GM18868 (cell line): Measurements from ENCODE around the gene PLPPR1.

Experiments used
- ATAC-seq: cut with Tn5 transposase; IDR thresholded peaks from one replicate; pipeline ENCODE4 v1.9.1; 2021; ENCODE audit warnings: mild to moderate bottlenecking, moderate library complexity; ENCODE audit not compliant: unreplicated experiment

Gene PLPPR1

DNA sequence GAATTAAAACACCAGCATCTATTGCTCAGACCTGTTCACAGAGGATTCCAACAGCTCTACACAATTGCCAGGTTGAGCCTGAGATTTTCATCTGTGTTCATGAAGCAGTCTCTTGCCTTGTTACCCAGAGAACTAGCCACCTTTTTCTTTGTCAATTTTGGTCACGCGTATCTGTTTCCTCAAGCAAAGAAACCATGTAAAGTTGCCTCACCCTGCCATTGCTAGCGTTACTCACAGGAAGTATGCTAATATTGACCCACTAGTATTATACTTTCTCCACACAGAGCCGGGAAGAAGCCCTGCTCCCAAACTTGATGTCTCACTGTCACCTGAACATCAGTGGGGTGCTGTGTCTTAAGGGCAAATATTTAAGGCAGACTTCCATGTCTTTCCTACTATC, 168.5 kb downstream of the PLPPR1 start:
- no peak for ATAC-seq

DNA sequence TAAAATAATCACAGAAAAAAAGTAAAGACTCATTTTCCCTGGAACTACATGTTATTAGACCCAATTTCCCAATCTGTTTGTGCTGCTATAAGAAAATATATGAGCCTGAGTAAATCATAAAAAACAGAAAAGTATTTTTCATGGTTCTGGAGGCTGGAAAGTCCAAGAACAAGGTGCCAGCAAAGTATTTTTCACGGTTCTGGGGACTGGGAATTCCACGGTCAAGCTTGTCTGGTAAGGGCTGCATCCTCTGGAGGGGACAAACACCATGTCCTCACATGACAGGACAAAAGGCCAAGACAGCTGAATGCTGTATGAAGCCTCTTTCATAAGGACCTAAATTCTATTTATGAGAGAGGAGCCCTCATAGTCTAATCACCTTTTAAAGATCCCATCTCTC, 172.3 kb downstream of the PLPPR1 start:
- ATAC-seq: no peak

DNA sequence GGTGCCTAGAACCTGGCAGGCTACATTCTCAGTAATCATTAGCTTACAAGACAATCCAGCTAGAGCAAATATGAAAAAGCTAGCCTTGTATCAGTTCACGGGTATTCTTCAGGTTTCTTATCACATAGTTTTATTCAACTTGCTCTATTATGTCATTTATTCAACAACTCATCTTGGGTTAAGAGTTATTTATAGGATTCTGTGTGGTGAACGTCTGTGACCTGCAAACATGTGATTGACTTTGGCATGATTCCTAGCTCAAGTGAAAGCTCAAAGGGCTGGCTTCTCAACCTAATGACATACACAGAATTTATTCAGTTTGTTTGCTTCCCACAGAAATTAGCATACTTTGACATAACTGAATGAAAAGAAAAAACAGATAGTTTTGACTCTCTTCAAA, 173.1 kb downstream of the PLPPR1 start:
- no peak for ATAC-seq

DNA sequence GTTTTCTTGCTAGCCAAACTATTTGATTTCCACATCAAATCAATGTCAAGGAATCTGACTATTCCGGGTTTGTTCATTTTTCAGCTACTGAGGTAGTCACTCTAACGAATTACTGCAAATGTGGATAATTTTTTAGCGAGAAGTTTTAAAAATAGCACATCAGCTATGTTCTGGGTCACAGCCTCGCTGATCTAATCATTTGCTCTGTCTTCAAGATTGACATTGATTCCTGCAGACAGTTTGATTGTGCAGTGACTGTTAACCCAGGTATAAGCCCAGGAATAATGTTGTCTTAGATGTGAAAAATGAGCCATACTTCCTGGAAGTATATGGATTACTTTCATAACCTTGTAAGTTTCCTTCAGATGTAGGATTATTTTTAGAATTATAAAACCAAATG, 181.1 kb downstream of the PLPPR1 start:
- no peak for ATAC-seq

DNA sequence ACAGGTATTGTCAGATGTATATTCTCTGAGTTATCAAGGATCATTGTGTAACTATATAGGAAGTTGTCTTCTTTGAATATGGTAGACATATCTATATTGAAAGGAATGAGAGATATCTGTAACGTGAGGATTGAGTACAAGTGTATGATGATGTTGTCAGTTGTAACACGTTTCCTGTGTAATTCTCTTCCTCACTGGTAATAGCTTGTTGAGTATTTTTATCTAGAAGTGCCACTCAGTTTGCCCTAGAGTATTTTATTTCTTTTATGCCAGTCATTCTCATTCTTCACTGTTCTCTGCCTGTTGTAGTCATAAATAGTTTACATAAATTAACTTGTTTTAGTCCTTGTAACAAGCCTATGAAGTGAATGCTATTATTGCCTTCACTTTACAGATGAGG, 184.1 kb downstream of the PLPPR1 start:
- no peak for ATAC-seq

DNA sequence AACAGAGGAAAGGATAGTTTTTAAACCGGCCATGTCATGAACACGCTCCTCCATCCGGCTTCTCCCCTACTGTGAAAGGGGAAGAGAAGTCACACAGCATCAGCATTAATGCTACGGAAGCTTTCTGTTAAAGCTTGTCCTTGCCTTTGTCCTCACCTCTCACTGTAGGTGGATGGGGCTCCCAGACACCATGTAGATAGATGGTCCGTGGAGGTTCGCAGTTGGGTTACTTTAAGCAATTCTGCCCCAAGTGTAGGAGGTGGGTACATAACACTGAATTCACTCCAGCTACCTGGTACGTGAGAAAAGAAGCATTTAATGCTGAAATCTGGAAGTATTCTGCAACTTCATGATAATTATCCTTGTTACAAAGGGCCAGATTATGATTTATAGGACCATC, 190.5 kb downstream of the PLPPR1 start:
- ATAC-seq: no peak

DNA sequence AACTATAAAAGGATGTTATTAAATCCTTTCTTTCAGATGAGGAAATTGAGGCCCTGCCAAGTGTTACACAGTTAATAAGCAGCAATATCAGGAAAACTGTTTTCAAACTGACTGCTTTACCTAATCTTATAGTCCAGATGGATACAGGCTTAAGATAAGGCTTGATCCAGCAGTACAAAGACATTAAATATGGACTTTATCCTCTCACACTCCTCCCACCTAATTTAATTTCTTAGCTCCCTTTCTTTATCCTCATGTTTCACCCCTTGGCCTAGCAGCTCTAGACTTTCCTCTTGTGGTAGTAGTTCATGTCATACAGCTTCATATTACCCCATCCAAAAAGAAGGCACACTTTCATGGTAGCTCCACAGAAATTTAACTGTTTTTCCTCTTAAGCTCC, 191.8 kb downstream of the PLPPR1 start:
- ATAC-seq: no peak

DNA sequence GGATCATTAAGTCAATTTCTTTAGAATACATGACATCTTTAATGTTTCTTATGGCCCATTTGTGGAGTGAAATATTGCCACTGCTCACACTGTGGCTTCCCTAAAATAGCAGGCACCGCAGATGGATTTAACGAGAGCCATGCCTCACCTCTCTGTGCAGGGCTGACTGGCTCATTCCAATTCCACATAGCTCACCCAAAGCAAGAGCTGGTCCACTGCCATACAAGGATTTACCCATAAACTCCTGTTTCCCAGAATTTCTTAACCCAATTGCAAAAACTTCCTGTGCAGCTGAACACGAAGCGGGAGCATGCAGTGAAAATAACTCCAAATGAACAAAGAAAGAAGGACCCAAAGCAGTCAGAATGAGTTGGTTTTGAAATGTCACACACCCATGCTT, 196.7 kb downstream of the PLPPR1 start:
- ATAC-seq: no peak

DNA sequence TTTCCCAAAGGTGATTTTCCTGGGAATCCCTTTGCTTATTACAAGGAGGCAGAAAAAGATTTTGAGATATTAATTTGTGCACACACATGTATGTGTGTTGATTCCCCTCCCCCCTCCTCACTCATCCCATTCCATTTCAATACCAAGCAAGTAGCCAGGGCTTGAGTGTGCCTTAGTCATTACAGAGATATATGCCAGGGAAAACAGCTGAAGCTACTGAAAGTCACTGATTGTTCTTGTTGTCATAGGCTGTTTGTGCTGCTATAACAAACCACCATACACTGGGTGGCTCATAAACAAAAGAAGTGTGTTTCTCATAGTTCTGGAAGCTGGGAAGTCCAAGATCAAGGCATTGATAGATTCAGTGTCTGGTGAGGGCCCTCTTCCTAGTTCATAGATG, 197.6 kb downstream of the PLPPR1 start:
- no peak for ATAC-seq

DNA sequence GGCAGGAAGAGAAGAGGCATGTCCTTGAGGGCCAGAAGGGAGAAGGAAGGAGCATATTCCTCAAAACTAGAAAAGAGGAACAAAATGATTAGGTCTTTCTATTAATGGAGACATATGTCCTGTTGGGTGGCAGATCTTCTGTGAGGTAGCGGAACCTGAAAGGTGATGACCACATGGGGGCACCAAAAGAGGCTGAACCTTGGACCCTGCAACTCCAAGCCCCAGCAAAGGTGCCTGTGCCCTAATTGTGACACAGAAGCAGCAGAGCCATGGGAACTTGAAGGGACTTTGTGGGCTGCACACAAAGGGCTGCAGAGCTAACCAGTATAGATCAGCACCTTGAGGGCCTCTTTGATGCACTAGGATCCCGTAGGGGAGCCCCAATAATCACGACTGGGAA, 198.3 kb downstream of the PLPPR1 start:
- ATAC-seq: no peak

DNA sequence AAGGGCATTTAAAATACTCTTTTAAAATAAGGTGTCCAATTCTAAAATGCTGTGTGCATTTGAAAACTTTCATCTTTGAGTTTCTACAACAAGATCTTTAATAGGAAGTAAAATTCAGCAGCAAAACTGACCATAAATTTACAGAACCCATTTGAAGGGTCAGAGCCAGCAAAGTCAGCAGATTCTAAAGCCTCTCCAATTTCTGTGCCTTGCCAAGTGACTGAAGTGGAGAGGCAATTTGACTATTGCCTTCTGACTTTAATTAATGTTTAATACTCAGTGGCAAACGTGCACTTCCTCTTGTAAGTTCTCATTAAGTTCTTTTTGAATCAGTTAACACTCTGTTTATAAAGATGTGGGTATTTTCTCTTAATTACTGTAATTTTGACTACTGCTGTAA, 201.1 kb downstream of the PLPPR1 start:
- ATAC-seq: no peak

DNA sequence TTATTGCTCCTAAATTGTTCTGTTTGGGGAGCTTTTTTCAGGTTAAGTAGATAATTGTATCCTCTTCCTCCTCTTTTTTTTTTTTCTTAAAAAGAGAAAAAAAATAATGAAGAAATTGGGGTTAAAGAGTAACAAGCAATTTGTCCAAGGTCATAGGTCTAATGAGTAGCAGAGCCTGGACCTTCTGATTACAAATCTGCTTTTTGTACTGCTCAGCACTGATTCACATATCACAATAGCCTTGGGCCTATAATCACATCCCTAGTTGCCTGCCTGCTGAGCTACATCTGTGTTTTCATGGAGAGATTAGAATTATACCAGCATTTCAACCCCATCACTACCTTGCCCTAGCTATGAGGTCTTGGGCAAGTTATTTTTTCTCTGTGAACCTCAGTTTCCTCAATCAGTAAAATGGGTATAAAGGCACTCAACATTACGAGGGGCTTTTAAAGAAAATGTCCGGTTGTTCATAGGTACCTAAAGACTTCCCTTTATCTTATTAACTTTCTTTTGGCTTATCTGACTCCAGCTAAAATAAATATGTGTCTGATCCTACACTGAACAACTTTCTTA, 204.0 kb downstream of the PLPPR1 start:
- ATAC-seq: no peak

DNA sequence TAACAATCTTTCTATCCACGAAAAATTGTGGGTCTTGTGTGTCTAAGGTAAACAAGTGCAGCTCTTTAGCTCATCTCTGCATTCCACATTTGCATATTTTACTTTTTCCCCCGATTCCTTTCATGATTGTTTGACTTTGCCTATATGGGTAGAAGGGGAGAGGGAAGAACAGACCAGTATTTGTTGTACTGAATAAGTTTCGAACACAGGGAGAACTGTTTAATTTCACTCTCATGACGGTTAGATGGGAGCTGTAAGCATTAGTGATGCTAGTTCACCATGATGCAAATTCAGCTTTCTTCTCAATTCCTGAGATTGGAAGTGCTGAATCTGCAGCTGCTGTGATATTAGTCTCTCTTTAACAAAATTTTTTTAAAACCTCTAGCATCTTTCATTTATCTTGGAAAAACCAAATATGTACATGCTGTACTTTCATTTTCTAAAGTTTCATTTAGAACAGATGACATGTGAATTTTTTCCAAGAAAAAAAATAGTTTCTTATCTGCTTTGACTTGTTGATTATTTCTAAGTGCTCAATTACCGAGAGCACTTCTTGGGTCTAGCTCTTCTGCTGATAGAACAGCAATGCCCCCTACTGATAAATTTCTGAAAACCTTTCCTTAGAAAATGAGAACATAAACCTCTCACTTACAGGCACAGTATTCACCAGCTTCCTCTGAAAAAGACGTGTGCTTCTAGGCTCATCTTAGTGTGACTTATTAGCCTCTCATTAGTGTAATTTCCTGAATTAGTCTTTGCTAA, 206.8 kb downstream of the PLPPR1 start:
- peak; percentile 85 for ATAC-seq

DNA sequence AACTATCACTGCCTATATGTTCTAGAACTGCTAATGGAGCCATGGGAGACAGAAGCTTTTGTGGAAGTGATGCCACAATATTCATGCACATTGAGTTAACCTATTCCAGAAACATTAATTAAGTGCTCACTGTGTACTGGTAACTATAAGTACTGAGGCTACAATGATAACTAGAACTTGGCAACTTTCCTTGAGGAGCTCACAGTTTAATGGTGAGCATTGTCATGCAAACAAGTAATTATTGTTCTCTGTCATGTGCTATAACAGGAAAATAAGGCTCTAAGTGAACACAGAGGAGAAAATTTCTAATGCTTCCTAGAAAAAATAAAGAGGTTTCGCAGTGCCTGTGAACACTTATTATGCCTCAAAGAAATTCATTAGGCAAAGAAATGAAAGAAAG, 214.1 kb downstream of the PLPPR1 start:
- no peak for ATAC-seq

DNA sequence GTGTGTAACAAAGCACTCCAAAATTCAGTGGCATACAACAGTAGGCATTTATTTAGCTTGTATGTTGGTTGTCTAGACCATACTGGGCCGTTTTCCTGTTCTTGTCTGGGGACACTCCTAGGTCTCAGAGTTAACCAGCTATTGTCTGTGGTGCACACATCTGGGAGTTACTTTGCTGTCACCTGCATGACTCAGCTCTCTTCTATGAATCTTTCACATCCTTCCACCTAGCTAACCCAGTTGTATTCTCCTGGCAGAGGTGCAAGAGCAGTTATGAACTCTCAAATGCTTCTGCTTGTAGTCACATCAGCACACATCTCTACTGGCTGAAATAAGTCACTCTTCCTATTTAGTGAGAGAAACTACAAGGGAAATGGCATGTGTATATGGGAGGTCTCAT, 218.2 kb downstream of the PLPPR1 start:
- no peak for ATAC-seq

DNA sequence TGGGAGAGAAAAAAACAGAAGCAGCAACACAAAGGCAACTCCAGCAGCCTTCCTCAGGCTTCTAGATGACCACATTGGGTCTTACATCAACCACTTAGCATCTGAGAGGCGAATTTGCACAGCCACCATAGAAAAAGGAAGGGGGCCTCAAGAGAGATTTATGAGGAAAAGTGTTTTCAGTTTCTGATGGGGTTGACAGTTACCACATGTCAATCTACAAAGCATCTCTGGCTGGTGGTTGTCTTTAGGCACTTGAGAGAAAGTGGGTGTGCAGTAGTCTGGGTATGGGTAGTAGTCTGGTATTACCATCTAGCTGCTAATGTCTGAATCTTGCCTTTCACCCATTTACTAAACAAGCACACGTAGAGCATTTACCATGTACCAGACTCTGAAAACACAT, 218.8 kb downstream of the PLPPR1 start:
- ATAC-seq: no peak

DNA sequence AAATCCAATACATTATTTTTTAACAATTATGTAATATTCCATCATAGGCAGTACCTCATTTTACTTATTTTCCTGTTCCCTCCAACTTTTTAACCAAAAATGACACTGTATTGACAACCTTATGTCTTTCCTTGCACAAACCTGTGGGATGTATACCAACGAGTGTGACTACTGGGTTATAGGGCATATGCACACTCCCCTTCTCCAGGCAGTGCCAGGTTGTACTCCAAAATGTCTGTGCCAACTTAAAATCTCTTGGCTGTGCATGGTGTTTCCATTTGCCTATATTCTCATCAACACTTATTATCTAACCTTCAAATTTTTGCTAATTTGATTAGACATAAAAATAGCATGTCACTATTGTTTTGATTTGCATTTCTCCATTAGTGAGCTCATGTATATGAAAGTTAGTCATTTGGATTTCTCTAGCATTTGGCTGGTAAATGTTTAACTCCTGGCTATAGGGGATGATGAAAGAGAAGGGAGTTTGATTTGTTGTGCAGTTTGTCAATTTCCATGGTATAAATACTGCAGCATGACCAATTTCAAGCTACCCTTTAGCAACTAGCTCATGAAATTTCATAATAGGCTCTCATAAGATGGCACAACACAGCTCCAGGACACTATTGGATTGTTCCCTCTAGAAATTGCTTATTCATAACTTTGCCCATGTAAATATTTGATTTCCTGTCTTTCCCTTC, 226.4 kb downstream of the PLPPR1 start:
- no peak for ATAC-seq

DNA sequence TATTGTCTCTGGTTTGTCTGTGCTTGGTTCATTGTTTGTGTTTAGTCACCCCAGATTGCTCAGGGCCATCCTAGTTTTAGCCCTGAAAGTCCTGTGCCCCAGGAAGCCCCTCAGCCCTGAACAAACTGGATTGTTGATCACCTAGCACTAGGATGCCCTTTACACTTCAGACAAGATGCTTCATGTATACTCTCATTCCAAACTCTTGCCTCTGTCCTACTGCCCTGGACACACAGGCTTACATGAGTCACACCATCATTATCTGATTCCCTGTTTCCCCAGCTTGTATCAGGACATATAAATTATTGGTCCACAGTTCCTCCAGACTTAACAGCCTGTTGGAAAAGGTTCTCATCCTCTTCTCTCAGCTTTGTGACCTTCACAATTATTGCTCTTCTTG, 236.2 kb downstream of the PLPPR1 start:
- ATAC-seq: no peak

DNA sequence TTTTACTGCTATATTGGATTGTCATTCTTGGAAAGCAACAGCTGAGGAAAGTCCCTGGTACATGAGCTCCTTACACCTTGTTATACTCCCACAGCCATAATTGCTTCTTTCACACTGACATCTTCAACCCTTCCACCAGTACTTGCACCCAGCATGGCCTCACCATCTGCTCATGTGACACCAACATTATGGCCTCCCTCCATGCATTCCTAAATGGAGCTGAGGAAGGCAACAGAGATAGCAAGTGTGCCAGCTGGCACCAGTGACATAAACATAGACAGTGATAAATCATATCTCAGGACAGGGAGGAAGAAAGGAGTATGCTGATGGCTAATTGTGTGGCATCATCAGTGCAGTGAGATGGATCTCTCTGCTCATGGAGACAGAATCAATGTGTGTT, 236.7 kb downstream of the PLPPR1 start:
- ATAC-seq: no peak

DNA sequence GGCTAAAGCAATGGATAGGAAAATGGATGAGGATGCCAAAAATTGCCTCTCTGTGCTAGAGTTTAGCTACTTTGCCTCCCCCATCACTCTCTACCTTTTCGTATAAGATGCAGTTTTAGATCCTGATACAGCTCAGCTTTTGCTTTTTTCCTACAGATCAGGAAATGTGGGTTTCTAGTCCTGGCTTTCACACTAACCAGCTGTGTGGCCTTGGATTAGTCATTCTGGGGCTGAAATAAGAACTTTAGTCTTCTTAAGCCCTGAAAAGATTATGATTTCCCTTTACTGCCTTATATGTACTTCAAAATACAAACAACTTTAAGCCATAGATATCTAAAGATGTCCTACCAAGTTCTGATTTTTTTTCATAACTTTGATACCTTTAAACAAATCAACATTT, 239.9 kb downstream of the PLPPR1 start:
- no peak for ATAC-seq

DNA sequence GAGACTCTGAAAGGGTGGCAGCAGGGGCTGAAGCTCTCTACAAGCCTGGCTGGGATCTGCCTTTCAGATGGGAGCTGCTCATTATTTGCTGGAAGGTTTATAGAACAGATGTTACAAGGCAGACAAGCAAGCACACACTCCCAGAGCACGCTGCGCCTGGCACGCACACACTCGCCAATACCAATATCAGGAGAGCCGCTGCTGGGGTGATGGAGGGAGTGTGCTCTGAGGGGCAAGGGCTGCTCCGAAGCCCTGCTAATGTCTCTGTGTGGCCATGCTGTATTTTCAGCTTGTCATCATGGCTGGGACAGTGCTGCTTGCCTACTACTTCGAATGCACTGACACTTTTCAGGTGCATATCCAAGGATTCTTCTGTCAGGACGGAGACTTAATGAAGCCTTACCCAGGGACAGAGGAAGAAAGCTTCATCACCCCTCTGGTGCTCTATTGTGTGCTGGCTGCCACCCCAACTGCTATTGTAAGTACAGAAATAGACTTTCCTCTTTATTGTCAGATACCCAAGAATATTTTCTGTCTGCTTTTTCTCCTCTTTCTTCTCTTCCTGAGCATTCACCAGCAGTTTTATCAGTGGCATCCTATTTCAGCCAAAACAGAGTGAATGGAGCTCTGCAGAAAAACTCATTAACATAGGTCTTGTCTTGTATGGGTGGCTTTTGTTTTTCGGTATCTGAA, 241.2 kb downstream of the PLPPR1 start:
- ATAC-seq: no peak

DNA sequence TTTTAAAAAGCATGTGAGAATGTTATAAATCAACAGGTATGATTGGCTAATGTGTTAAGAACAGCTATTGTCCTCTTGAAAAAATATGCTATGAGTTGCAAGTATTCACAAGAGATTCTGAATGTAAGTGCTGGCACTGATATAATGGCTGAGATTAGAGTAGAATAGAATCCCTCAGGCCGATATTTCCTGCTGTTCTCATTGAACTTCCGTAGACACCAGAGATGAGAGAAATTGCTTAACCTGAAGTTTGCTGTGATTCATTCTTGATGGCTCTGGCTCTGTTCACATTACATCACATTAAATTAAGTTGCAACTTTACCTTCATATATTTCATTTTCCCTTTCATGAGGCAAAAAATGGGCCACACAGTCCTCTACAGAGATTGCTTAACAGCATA, 241.8 kb downstream of the PLPPR1 start:
- ATAC-seq: no peak
